Measurements from ENCODE around the gene SLC11A2.

Gene SLC11A2

DNA sequence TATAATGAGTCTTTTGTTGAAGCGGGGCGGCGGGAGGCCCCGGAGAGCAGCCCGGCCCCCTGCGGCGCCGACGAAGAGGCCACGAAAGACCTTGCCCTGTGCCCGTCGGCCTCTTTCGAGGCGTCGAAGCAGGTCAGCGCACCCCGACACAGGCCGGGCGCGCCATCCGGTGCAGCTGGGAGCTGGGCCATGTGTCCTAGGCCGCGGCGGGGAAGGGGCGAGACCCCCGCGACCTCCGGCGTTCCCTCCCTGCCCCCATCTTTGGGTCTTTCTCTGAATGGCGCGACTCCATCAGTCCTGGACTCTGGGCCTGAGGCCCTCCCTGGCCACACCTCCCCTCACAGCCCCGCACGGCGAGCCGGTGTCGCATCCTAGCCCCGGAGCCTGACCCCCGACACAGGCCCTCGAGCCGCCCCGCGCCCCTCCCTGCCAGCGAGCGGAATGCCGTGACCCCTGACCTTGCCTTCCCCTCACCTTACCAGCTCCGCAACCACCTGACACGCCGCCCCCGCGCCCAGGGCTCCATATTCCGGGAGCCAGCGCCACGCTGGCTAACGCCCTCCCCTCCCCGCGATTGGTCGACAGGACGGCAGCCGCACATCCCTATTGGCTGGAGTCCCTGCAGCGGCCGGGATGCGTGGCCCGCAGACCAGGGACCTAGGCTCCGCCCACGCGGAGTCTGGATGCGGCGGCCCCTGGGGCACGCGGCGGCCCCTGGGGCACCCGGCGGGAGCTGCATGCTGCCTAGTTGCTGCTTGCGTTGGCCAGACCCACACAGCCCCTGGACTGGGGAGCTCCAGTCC, at the start of gene SLC11A2:
TSS of gene SLC11A2 (minus strand) at position 549 of the 803 bp plus-strand sequence. CDS start 15,656 bp downstream, outside the sequence.
- peak; percentile 95 for DNase-seq

DNA sequence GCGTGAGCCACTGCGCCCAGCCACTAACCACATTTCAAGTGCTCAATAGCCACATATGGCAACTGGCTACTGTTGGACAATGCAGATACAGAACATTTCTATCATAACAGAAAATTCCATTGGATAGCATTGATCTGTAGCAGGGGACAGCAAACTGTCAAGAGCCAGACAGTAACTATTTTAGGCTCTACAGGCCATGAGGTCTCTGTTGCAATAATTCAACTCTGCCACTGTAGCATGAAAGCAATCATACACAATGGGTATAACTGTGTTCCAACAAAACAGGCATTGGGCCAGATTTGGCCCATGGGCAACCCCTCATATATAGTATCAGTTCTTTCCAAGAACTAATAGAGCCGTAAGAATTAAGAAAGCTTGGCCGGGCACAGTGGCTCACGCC, 49.2 kb upstream of the SLC11A2 start:
- DNase-seq: no peak

DNA sequence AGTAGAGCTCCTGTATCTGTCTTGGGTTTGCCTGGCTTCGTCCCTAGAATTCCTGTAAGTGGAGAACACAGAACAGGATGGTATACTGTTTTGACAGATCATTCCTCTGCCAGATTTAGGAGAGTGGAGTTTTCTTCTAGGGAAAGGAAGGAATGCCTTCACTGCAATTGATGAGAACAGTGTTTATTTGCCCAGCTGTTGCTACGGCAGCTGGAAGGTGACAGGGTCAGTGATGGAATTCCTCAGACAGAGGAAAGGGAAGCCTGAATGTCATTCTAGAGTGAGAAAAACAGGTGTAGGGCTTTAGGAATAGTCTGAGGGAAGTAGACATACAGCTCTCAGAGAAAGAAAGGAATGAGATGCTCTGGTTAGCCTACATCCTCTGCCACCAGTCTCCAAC, 45.5 kb upstream of the SLC11A2 start:
- DNase-seq: no peak

DNA sequence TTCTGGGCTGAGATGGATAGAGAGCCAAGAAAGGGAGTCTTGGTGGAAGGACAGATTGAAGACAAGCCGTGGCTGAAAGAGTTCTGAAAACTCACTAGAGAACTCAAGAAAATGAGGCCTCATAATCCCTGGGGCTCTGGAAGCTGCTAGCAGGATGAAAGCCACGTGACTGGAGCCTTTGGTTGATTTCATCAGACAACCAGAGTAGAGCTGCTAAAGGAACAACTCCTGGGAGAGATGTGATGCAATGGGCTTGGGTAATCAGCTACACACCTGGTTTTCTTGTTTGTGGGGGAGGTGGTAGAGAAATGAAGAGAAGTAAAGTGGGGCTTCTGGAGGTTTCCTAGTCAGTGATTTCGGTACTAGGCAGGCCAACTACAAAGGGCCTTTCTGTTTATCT, 43.8 kb upstream of the SLC11A2 start:
- DNase-seq: no peak

DNA sequence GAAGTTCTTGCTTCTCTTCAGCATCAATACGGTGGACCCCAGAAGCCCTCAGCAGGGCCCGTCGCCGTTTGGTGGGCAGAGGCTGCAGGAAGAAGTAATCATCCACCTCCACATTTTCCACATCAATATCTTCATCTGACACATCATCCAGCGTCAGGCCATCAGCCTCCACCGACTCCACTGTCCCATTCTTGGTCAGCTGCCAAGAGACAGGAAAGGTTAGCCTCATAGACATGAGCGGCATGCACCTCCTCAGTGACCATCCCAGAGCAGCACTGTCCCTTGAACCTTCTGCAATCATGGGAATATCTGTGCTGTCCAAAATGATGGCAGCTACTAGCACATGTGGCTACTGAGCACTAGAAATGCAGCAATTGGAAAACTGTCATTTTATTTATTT, 41.6 kb upstream of the SLC11A2 start:
- no peak for DNase-seq

DNA sequence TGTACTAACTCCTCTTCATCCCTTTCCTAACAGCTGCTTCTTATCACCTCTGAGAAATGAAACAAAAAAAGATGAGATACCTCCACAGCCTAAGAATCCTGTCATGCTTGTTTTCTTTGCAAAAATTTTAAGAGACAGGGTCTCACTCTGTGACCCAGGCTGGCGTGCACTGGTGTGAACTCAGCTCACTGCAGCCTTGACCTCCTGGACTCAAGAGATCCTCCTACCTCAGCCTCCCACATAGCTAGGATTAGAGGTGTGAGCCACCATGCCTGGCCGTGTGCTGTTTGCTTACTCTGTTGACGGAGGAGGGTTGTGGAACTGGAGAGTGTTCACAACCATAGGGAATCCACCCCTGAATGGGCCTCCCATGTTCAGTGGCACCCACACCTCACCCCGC, 41.0 kb upstream of the SLC11A2 start:
- no peak for DNase-seq

DNA sequence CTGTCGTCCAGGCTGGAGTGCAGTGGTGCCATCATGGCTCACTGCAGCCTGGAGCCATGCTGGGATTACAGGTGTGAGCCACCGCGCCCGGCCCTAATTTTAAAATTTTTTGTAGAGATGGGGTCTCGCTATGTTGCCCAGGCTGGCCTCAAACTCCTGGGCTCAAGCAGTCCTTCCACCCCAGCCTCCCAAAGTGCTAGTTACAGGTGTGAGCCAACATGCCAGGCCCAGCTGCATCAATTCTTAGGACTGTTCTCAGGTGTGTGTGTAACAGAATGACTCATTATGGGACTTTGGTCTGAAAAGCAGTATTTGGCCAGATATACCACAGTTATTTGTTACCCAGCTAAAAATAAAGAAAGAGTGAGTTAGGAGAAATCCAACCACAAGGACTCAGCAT, 39.3 kb upstream of the SLC11A2 start:
- no peak for DNase-seq

DNA sequence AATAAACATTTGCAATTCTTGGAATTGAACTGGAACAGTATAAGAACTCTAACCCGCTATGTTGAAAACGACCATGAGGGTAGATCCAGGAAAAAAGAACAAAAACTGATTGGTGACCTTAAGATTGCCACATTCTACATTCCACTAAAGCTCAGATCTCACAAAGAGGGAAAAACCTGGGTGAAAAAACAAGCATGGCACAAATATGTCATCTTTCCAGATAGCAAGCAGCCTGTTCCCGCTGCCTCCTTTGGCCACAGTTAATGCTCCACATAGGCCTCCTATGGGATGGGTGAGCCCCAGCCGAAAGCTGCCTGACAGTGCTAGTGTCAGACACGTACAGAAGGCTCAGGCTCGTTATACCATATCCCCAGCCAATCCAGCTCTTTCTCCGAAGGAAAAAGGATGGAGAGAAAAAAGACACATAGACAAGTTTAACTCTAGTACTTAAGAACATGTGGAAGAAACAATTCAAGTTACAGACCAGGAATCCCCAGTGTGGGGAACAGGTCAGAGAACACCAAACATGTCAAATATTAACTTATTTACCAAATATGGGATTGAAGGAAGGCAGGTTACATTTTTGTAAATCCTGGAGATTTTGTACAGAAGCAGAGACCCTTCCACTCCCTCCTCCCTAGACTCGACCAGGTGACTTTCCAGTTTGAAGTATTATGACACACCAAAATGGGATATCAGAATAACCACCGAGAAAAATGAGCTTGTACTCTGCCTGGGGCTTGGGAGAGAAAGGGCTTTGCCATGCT, 36.6 kb upstream of the SLC11A2 start:
- no peak for DNase-seq

DNA sequence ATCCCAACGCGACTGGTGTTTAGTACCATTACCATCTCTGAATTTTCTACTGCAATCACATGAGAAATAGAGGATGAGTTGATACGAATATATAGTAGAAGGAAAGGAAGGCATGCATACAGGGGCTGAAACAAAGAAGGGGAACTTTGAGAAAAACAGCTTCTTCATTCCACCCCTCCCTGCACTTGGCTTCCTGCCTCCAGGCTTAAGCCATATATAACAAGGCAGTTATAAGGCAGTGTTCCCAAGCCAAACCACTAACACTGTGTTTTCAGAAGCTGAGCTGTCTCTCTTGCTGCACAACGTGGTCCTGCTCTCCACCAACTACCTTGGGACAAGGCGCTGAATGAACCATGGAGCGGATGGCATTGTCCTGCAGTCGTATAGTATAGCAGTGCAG, 32.9 kb upstream of the SLC11A2 start:
- DNase-seq: no peak

DNA sequence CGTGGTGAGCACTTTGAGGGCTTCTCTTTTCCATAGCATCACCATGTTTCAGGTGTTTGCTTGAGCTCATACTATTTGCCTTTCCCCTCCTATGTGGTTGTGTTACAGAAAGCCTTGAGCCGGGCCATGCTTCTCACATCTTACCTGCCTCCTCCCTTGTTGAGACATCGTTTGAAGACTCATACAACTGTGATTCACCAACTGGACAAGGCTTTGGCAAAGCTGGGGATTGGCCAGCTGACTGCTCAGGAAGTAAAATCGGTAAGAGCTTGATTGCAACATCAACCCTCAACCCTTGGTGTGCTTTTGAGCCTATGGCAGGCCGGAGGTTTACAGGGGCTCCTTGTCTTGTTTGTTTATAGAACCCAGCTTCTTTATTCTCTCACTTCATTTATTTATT, 30.1 kb upstream of the SLC11A2 start:
- no peak for DNase-seq

DNA sequence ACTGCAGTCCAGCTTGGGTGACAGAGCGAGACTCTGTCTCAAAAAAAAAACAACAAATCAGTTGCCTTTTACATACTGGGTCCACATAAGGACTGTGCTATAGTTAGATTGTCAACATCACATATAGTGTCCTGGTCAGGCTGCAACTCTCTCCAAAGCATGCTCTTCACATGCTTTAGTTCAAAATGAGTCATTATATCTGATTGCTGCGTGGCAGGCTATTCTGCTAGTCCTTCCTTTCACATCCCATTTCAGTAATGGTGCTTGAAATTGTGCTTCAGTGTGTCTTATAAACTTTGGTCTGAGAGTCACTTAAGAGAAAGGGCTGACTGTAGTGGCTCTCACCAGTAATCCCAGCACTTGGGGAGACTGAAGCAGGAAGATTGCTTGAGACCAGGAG, 28.9 kb upstream of the SLC11A2 start:
- DNase-seq: no peak

DNA sequence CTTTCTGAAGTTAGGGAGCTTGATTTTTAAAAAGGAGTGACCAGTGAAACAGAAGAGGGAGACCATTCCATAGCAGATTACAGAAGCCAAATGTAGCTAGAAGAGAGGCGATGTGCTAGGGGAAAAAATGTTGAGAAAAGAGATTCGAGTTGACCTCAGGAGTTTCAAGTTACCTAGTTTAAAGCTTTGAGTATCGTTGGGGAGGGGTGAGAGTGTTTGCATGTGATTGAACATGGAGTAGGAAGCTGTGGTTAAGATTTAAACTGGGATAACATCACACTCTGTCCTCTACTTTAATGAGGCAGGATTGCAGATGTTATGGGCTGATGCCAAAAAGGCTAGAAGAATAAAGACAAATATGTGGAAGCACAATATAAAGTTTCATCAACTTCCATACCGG, 25.6 kb upstream of the SLC11A2 start:
- no peak for DNase-seq

DNA sequence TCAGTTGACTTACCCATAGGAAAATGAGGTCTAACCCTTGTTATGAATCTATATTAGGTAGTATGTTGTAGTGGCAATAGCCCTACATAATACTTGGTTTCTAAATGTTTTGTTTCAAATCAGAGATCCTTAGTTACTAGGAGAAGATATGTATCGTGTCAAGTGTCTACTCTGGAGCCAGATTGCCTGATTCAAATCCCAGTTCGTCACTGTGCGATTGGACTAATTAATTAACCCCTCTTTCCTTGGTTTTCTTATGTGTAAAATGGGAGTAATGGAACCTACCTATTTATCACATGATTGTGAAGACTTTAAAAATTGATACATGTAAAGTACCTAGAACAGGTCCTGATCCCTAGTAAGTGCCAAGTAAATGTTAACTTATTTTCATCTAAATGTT, 23.3 kb upstream of the SLC11A2 start:
- no peak for DNase-seq

DNA sequence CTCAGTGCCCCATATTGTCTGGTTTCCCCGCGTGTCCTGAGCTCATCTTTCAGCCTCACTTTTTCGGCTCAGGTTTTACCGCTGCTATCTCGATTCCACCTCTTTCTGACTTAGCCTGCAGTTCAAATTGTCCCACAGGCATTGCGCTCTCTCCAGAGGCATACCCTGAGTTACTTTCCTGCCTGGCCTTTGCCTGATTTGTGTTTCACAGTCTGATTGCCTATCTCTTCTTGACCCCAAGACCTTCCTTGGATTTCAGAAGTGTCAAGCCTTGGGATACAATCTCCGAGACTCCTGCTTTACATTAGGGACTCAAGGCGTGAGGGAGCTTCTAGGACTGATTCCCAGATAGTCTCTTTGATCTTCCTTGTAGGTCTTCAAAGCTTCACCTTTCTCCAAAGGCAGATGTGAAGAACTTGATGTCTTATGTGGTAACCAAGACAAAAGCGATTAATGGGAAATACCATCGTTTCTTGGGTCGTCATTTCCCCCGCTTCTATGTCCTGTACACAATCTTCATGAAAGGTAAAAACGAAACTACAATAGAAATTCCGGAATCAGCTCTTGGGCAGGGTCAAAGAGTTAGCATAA, 22.6 kb upstream of the SLC11A2 start:
- DNase-seq: no peak

DNA sequence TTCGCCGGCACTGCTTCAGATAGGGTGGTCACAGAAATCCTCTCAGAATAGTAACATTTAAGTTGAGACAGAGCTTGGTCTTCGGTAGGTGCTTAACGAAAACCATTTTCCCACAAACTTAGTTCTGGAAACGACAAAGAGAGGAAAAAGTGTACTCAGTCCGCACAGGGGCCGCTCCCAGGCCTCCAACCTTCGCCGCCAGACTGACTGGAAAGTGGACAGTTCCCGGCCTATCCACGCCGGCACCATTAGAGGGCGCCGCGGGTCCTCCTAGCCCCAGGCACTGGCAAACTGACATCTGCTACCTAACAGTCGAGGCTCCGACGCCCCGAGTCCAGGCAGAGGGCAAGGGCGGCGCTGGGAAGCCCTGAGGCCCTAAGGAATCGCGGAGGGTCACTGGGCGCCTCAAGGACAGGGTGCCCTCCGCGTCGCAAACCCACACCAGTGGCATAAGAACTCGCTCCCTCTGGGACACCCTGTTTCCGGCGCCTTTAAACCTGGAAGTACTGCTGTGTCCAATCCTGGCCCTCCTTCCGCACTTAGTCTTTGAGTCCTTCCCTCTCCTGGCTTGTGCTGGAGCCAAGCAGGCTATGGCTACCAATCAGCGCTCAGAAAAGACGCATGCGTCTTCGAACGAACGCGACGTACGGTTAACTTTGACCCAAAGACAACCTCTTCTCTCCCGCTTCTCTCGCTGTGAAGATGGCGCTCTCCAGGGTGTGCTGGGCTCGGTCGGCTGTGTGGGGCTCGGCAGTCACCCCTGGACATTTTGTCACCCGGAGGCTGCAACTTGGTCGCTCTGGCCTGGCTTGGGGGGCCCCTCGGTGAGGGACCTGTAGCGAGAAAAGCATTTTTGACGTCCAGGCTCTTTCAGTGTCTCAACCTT, 21.7 kb upstream of the SLC11A2 start, which contains the start of gene LETMD1:
TSS of gene LETMD1 (plus strand) at position 673 of the 886 bp plus-strand sequence. CDS start at position 703, 30 bp downstream.
- DNase-seq: peak; percentile 95

DNA sequence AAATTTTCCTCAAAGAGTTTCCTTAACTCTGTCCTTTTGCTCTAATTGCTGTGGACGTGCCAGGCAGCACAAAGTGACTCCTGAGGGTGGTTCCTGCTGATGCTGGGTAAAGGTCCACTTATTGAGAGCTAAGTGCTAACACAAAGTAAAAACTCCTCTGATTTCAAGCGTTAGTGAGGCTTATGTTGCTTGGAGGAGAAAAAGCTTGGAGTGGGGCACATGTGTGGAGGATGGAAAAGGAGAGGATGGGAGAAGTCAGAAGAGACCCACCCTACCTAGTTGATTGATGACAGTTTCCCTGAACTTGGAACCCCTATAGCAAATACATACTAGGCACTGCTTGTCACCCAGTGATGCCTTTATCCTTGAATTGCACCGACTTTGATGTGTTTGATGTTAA, 10.1 kb upstream of the SLC11A2 start:
- no peak for DNase-seq

DNA sequence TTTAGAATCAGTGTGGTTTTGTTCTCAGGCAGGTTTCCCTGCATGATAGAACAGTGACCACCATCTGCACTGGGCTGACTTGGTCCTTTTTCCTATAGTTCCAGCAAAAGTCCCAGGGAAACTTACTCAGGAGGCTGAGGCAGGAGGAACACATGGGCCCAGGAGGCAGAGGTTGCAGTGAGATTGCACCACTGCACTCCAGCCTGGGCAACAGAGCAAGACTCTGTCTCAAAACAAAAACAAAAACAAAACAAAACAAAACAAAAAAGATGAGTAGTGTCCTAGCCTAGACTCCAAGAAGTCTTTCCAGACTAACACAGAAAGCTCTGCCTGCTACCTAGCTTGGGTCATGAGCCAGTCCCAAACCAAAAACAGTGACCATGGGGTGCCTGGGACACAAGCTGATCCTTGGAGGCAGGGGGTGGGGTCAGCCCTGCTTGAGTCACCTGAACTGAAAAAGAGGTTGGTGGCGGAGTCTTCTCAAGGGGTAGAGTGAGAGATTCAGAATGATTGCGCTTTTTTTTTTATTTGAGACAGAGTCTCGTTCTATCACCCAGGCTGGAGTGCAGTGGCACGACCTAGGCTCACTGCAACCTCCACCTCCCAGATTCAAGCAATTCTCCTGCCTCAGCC, 7.4 kb upstream of the SLC11A2 start:
- no peak for DNase-seq

DNA sequence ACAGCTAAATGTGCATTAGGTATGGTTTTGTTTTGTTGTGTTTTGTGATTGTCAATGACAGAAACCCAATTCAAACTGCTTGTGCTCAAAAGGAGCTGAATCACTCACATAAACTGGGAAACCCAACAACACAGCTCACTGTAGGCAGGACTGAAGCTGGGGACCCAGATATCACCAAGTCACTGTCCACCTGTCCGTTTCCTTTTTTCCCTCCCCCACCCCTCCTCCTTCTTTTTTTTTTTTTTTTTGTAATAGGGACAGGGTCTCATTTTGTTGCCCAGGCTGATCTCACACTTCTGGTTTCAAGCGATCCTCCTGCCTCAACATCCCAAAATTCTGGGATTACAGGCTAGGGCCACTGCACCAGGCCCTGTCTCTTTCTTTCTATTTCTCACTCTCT, 6.9 kb upstream of the SLC11A2 start:
- no peak for DNase-seq

DNA sequence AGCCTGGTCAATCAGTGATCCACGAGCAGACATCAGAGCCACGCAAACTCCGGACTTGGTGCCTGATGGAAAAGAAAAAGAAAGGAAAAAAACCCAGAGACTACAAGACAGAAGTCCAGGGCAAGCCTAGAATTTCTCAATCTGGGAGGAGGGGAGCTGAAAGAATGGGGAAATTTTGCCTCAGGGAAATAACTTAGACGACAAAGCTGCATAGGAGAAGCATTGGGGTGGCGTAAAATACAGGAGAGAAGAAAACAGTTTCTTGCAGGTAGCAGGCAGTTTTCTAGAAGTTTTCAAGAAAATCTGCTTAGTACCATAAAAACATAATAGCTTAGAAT, 2.6 kb upstream of the SLC11A2 start:
- DNase-seq: no peak

DNA sequence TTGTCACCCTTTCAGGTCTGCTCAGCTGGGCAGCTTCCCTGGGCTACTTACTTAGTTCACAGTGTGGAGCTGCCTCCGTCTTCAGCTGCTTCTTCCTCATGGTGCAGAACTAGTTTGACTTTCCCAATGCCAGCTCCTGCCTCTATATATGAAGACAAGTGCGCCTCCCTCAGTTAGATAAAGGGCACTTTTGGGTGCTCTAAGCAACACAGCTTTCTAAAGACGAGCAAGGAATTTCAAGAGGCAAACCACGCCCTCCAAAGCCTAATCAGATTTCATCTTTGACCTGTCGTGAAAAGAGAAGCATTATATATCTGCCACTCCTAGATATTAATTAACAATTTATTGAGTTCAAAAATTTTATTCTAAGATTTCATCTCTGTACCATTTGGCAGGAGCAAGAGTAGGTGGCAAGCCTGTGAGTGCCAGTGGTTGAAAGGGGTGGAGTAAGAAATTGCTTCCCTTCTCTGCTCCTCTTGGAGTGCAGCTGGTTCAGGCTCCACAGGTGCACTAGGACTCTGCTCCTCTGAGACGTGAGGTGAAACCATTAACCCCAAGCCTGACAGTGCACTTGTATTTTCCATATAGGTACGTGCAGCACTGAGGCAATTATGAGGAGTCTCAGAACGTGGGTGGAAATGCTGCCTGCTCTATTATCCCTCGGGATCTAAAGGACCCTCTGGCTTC, 2.1 kb upstream of the SLC11A2 start:
- DNase-seq: no peak

DNA sequence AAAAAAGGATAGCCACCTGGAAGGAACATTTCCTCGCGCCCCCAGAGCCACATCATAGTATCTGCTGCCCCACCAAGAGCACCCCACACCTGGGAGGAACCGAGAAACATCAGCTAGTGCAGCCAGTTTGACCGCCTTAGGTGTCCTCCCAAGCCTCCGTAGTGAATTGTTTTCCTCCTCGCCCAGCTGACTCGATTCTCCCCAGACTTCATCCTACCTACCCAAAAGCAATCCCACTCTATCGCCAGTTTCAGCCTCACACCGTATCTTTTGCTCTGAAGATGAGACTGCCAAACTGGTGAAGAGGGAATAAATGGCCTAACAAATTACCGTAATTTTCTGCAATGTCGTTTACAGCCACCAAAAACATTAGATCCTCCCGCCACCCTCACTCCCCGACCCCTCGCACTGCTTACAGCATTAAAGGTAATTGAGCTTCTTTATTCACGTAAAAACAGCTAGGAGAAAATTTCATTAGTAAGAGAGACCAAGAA, 1.2 kb upstream of the SLC11A2 start:
- no peak for DNase-seq
